ENCODE measurements around the gene NLGN4X.

NLGN4X gene

GRCh38 chrX:6005856-6006255 lies 222.8 kb downstream of the NLGN4X start:
- no peak for DNase-seq (ENCODE audit: low spot score)

- DNase-seq (ENCODE audit: low spot score) = no peak
These were observed 224.1 kb downstream of the NLGN4X start for GRCh38 chrX:6004529-6004928.

GRCh38 chrX:6002056-6002455 lies 226.6 kb downstream of the NLGN4X start:
- DNase-seq (ENCODE audit: low spot score) = no peak

- no peak for DNase-seq (ENCODE audit: low spot score)
These were observed 229.8 kb downstream of the NLGN4X start for GRCh38 chrX:5998901-5999300.

- DNase-seq (ENCODE audit: low spot score) = peak; percentile 7
These were observed 230.2 kb downstream of the NLGN4X start for GRCh38 chrX:5998456-5998855.

- no peak for DNase-seq (ENCODE audit: low spot score)
These were observed 237.3 kb downstream of the NLGN4X start for GRCh38 chrX:5991393-5991792.

GRCh38 chrX:5979338-5979737 lies 249.3 kb downstream of the NLGN4X start:
- DNase-seq (ENCODE audit: low spot score) = no peak

GRCh38 chrX:5976332-5976731 lies 252.3 kb downstream of the NLGN4X start:
- no peak for DNase-seq (ENCODE audit: low spot score)

GRCh38 chrX:5971300-5971699 lies 257.4 kb downstream of the NLGN4X start:
- DNase-seq (ENCODE audit: low spot score) = no peak

- no peak for DNase-seq (ENCODE audit: low spot score)
These were observed 263.3 kb downstream of the NLGN4X start for GRCh38 chrX:5965406-5965805.

GRCh38 chrX:5959286-5959685 lies 269.4 kb downstream of the NLGN4X start:
- no peak for DNase-seq (ENCODE audit: low spot score)

- no peak for DNase-seq (ENCODE audit: low spot score)
These were observed 270.1 kb downstream of the NLGN4X start for GRCh38 chrX:5958523-5958922.

- DNase-seq (ENCODE audit: low spot score) = no peak
These were observed 271.2 kb downstream of the NLGN4X start for GRCh38 chrX:5957506-5957905.

GRCh38 chrX:5936438-5936837 lies 292.2 kb downstream of the NLGN4X start:
- DNase-seq (ENCODE audit: low spot score) = no peak

GRCh38 chrX:5928224-5928623 lies 300.4 kb downstream of the NLGN4X start:
- DNase-seq (ENCODE audit: low spot score) = no peak

GRCh38 chrX:5916945-5917344 lies 311.7 kb downstream of the NLGN4X start:
- DNase-seq (ENCODE audit: low spot score) = no peak

GRCh38 chrX:5915783-5916182 lies 312.9 kb downstream of the NLGN4X start:
- no peak for DNase-seq (ENCODE audit: low spot score)

- DNase-seq (ENCODE audit: low spot score) = no peak
These were observed 321.5 kb downstream of the NLGN4X start for GRCh38 chrX:5907207-5907606.

- peak; percentile 9 for DNase-seq (ENCODE audit: low spot score)
These were observed 325.0 kb downstream of the NLGN4X start for GRCh38 chrX:5903586-5904190.

- peak; percentile 22 for DNase-seq (ENCODE audit: low spot score)
These were observed 330.2 kb downstream of the NLGN4X start for GRCh38 chrX:5898463-5898862.

- DNase-seq (ENCODE audit: low spot score) = no peak
These were observed 337.3 kb downstream of the NLGN4X start for GRCh38 chrX:5891378-5891777.

- DNase-seq (ENCODE audit: low spot score) = peak; percentile 5
These were observed 351.6 kb downstream of the NLGN4X start for GRCh38 chrX:5876984-5877596.

GRCh38 chrX:5870238-5870637 lies 358.4 kb downstream of the NLGN4X start:
- no peak for DNase-seq (ENCODE audit: low spot score)

- DNase-seq (ENCODE audit: low spot score) = no peak
These were observed 358.9 kb downstream of the NLGN4X start for GRCh38 chrX:5869786-5870185.
